ENCODE results near the gene DYNC2I2.

DNA sequence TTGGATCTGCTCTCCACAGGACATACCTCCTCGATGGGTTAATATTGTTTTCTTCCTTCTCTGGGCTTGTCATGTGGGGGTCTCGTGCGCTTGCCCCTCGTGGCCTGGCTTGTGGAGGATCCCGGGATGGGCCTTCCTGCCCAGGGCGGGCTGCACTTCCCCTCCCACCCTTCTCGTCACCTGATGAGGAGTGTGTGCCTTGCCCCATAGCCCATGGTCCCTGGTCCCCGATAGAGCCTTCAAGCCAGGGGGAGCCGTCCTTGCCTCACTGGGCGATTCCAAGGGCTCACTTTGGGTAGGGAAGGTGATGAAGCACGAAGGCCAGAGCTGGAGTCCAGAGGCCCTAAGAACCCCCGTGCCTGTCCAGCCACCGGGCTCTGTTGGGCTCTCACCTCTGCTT lies 28.7 kb downstream of the DYNC2I2 start:
- TF ChIP-seq, protein P1, sequence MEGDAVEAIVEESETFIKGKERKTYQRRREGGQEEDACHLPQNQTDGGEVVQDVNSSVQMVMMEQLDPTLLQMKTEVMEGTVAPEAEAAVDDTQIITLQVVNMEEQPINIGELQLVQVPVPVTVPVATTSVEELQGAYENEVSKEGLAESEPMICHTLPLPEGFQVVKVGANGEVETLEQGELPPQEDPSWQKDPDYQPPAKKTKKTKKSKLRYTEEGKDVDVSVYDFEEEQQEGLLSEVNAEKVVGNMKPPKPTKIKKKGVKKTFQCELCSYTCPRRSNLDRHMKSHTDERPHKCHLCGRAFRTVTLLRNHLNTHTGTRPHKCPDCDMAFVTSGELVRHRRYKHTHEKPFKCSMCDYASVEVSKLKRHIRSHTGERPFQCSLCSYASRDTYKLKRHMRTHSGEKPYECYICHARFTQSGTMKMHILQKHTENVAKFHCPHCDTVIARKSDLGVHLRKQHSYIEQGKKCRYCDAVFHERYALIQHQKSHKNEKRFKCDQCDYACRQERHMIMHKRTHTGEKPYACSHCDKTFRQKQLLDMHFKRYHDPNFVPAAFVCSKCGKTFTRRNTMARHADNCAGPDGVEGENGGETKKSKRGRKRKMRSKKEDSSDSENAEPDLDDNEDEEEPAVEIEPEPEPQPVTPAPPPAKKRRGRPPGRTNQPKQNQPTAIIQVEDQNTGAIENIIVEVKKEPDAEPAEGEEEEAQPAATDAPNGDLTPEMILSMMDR (IDR thresholded peaks at IDR 0.05) = no peak
- TF ChIP-seq POLR2A (IDR thresholded peaks at IDR 0.05) = no peak

Measured in esophagus squamous epithelium (tissue), 4 donors.